SK-N-MC (cell line): ENCODE data around the gene CLIC1.
A peak's percentile ranks its signal among the peaks of the same experiment; 100 is the strongest.
"Not testable (repeated sequence)": the region's sequence is repeated elsewhere in the genome, so short reads cannot be mapped to it uniquely, and the experiment has no call there.

Experiments used
- DNase-seq: peaks from one replicate; pipeline ENCODE4 v3.0.0-alpha.2; 2011; ENCODE audit warnings: low read depth, low spot score
- H3K27ac ChIP-seq: fragments of 200-600 bp; sonication (generic); 2 replicates; pipeline ENCODE4 v1.5.1; 2016; ENCODE audit warnings: mixed run types
- H3K36me3 ChIP-seq: fragments of 200-600 bp; sonication (generic); 2 replicates; pipeline ENCODE4 v1.6.1; 2017; ENCODE audit warnings: antibody characterized with exemption, low read length, mixed read lengths; ENCODE audit not compliant: insufficient read depth
- H3K4me3 ChIP-seq: fragments of 200-600 bp; sonication (generic); 2 replicates; pipeline ENCODE4 v1.5.1; 2016
- H3K9ac ChIP-seq: fragments of 200-600 bp; sonication (generic); 2 replicates; pipeline ENCODE4 v1.8.0; 2017; ENCODE audit warnings: mixed run types, mixed read lengths; ENCODE audit not compliant: insufficient read length
- H3K9me3 ChIP-seq: fragments of 200-600 bp; sonication (generic); 2 replicates; pipeline ENCODE4 v1.6.1; 2017; ENCODE audit warnings: low read depth, mild to moderate bottlenecking, antibody characterized with exemption, low read length, moderate library complexity, mixed read lengths
- EZH2 ChIP-seq: fragments of 200-600 bp; sonication (generic); IDR thresholded peaks from one replicate; pipeline ENCODE4 v1.6.1; 2017; ENCODE audit warnings: antibody characterized with exemption
- FOXP2 ChIP-seq: optimal IDR thresholded peaks from 2 replicates; pipeline ENCODE3; 2011; ENCODE audit warnings: mild to moderate bottlenecking, moderate library complexity; ENCODE audit not compliant: insufficient read depth; ENCODE audit errors: extremely low read length, control extremely low read depth
- POLR2AphosphoS5 ChIP-seq: IDR thresholded peaks from 2 replicates; pipeline ENCODE4 v1.6.1; 2012; ENCODE audit warnings: mild to moderate bottlenecking, low read depth, low read length, borderline replicate concordance

Gene CLIC1

DNA sequence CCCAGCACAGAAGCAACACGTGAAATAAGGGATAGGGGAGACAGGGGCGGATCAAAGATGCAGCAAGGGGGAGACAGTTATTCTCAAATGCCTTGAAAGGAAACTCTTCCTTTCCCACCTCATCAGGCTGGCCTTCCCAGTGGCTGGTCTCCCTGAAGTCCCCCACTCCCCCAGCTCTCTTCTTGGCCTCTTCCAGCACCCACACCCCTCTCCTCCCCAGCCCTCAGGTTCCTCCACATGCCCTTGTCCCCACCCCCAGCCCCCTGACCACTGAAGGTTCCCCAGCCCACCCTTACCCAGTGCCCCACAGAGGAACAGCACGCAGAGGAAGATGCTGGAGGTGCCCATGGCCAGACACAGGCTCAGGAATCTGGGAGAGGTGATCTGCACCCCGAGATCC is 22.9 kb downstream of the CLIC1 start:
- Histone ChIP-seq H3K36me3 (no peaks in the 10 kb centered on the region), H3K27ac (peak overlapping the region; percentile 86), H3K9ac (peak overlapping the region; percentile 71), H3K4me3 (peak overlapping the region; percentile 37), H3K9me3 (no peaks in the 10 kb centered on the region)
- TF ChIP-seq FOXP2: no peak
- TF ChIP-seq POLR2AphosphoS5: no peak
- no peak for TF ChIP-seq EZH2
- no peak for DNase-seq

DNA sequence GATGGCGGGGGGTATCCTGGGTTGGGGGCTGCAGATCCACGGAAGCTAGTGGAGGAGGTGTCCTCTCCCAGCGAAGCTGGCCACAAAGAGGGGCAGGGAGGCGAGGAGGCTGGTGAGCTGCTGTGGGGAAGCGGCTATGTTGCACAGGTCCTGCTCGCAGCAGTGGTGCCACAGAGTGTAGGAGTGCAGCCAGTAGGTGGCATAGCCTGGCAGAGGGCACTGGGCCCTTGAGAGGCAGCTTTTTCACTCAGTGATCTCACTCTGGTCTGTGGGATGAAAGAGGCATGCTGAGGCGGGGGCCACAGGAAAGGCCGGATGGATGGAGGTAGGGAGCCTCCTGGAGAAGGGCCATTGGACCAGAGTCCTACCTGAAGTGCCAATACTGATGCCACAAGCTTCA is 24.0 kb downstream of the CLIC1 start:
- no peak for DNase-seq
- no peak for TF ChIP-seq EZH2
- no peak for TF ChIP-seq POLR2AphosphoS5
- no peak for TF ChIP-seq FOXP2
- Histone ChIP-seq H3K9ac (no peak overlapping the region), H3K4me3 (no peak overlapping the region), H3K36me3 (no peaks in the 10 kb centered on the region), H3K9me3 (no peaks in the 10 kb centered on the region), H3K27ac (no peak overlapping the region)

DNA sequence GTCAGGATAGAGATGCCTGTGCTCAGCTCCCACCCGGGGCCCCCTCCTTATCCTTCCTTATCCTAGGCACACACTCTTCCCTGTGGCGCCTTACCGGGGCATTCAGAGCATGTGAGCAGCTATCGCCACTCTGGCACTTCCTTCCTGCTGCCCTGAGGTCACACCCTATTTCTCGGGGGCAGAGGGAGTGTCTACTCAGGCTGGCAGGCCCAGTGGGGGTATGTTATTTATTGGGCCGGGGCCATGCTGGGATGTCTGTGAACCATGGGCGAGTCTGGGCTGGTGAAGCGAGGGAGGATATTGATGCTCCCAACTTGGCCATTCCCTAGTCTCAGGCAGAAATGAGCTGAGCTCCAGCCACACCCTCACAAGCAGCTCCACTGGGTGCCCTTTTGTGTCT is 25.1 kb downstream of the CLIC1 start:
- Histone ChIP-seq H3K36me3 (no peaks in the 10 kb centered on the region), H3K27ac (no peak overlapping the region), H3K9me3 (no peaks in the 10 kb centered on the region), H3K9ac (no peak overlapping the region), H3K4me3 (no peak overlapping the region)
- no peak for DNase-seq
- TF ChIP-seq EZH2: no peak

DNA sequence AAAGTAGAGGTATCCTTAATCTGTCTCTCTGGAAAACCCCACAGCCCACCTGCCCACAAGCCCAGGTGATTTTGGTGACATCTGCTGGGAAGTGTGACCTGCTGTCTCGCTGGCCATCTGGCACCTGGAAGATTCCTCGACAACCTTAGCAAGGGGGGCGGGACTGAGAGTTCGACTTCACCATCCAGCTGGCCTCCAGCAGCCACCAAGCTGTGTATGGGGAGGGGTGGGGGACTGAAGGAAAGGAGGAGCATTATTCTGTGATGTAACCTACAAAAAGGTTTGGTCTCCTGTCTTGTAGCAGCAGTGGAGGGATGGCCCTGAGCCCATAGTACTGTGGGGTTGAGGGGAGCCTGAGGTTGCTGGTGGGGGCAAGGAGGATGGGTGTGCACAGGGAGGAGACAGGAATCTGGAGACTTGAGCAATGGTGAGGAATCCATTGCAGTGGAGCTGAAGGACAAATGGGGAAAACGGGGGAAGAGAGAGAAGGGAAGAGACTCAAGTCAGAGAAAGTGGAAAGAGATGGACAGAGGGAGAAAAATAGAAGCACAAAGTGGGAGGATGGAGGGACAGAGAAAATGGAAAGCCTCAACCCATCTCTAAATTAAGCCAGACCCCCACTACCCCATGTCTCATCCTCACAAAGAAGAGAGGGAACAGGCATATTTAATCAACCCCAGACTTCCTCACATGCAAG is 25.7 kb downstream of the CLIC1 start:
- no peak for TF ChIP-seq EZH2
- no peak for TF ChIP-seq FOXP2
- TF ChIP-seq POLR2AphosphoS5: no peak
- Histone ChIP-seq H3K9me3 (no peaks in the 10 kb centered on the region), H3K27ac (no peak overlapping the region), H3K9ac (no peak overlapping the region), H3K36me3 (no peaks in the 10 kb centered on the region), H3K4me3 (no peak overlapping the region)
- no peak for DNase-seq

DNA sequence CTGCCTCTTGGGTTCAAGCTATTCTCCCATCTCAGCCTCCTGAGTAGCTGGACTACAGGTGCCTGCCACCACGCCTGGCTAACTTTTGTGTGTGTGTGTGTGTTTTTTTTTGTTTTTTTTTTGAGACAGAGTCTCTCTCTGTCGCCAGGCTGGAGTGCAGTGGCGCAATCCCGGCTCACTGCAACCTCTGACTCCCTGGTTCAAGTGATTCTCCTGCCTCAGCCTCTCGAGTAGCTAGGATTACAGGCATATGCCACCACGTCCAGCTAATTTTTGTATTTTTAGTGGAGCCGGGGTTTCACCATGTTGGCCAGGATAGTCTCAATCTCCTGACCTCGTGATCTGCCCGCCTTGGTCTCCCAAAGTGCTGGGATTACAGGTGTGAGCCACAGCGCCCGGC is 27.2 kb downstream of the CLIC1 start:
- DNase-seq, H3K9me3 ChIP-seq, H3K27ac ChIP-seq, H3K4me3 ChIP-seq, H3K36me3 ChIP-seq, H3K9ac ChIP-seq: not testable (repeated sequence)

DNA sequence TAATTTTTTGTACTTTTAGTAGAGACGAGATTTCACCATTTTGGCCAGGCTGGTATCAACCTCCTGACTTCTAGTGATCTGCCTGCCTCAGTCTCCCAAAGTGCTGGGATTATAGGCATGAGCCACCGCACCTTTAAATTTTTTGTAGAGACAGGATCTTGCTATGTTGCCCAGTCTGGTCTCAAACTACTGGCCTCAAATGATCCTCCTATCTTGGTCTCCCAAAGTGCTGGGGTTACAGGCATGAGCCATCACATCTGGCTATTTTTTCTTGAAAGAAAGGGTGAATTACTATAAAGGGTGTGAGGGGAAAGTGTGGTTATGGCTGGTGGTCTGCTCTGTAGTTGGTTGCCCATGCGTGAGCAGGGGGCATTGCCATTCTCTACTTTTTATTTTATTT is 28.1 kb downstream of the CLIC1 start:
- Histone ChIP-seq H3K4me3 (no peak overlapping the region), H3K27ac (no peak overlapping the region), H3K9me3 (no peaks in the 10 kb centered on the region), H3K9ac (no peak overlapping the region), H3K36me3 (no peaks in the 10 kb centered on the region)
- no peak for TF ChIP-seq POLR2AphosphoS5
- TF ChIP-seq FOXP2: no peak
- no peak for TF ChIP-seq EZH2
- no peak for DNase-seq

DNA sequence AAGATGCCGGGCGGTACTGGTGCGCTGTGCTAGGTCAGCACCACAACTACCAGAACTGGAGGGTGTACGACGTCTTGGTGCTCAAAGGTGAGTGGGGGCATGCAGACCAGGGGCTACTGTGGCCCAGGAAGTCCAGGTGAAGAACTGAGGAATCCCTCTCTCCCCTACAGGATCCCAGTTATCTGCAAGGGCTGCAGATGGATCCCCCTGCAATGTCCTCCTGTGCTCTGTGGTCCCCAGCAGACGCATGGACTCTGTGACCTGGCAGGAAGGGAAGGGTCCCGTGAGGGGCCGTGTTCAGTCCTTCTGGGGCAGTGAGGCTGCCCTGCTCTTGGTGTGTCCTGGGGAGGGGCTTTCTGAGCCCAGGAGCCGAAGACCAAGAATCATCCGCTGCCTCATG is 28.6 kb downstream of the CLIC1 start:
- DNase-seq: no peak
- TF ChIP-seq FOXP2 (no peak), POLR2AphosphoS5 (no peak), EZH2 (no peak)
- Histone ChIP-seq H3K36me3 (no peaks in the 10 kb centered on the region), H3K4me3 (no peak overlapping the region), H3K27ac (no peak overlapping the region), H3K9ac (no peak overlapping the region), H3K9me3 (no peaks in the 10 kb centered on the region)

DNA sequence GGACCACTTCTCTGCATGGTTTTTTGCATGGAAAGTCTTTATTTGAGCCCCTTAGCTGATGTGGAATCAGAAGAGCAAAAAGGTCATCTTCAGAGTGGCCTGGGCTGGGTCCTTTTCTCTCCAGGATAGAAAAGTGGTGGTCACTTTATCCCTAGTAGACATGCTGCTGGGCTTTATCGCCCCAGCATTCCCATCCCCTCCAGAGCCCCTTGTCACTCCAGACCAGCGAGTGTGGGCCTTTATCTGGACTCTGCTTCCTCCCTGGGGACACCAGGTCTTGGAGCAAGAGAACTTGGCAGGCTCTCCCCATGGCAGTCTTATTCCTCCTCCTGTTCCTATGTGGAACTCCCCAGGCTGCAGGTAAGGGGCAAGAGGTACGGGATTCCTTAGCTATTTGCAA is 29.7 kb downstream of the CLIC1 start, which contains the start of gene LY6G6F:
TSS of gene LY6G6F (plus strand) at position 268 of the 400 bp plus-strand sequence. CDS start at position 309, 41 bp downstream.
- Histone ChIP-seq H3K9ac (no peak within 1 kb of the TSS), H3K9me3 (no peaks in the 10 kb centered on the region), H3K27ac (peak within 1 kb of the TSS; percentile 31; the same call in 1 of the 2 replicates), H3K4me3 (no peak within 1 kb of the TSS), H3K36me3 (no peaks in the 10 kb centered on the region)
- DNase-seq: no peak
- TF ChIP-seq EZH2 (no peak), FOXP2 (no peak), POLR2AphosphoS5 (no peak)

DNA sequence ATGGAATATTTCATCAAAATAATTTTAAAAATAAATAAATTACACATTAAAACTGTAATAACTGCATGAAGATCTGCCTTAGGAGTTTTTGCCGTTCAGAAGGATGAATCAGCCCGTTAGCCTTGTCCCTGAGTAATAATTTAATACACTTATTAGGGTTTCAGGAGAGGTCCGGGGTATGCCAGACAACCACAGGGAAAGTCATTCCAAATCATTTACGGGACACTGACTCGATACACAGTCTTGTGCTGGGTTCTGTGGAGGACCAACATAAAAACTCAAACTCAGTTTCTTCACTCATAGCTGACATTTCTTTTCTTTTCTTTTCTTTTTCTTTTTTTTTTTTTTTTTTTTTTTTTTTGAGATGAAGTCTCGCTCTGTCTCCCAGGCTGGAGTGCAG is 30.4 kb downstream of the CLIC1 start:
- H3K9ac ChIP-seq: no peak overlapping the region
- H3K9me3 ChIP-seq: no peaks in the 10 kb centered on the region
- peak overlapping the region; percentile 31; the same call in 1 of the 2 replicates for H3K27ac ChIP-seq
- TF ChIP-seq EZH2 (no peak), FOXP2 (no peak)
- no peaks in the 10 kb centered on the region; the same call in 1 of the 2 replicates for H3K36me3 ChIP-seq
- H3K4me3 ChIP-seq: no peak overlapping the region
- no peak for DNase-seq
